ENCODE data around the gene TMEM88. TPM values are rescaled to one million over a fixed set of nuclear protein-coding genes. Genes with fewer than 3 reads are reported as not detected.

Gene TMEM88
- total and polyA plus RNA-seq, 2 of the 13 experiments (the other 11 are each of a cell fraction or from before 2014, with no cell fraction given), result 0.31 to 0.66 TPM

GRCh38 chr17:7841915-7842379 is 12.9 kb upstream of the TMEM88 start (continued):
- TF ChIP-seq ARID4A (CRISPR knock-in tag; IDR thresholded peaks at IDR 0.05; ENCODE audit: borderline replicate concordance) (peak; percentile 87), ZNF576 (CRISPR knock-in tag; IDR thresholded peaks at IDR 0.05) (no peak), HNF4A (CRISPR knock-in tag; IDR thresholded peaks at IDR 0.05) (peak; percentile 53), ZNF3 (CRISPR knock-in tag; IDR thresholded peaks at IDR 0.05) (no peak), REXO4 (CRISPR knock-in tag; IDR thresholded peaks at IDR 0.05; ENCODE audit: borderline replicate concordance) (no peak), KDM5B (CRISPR knock-in tag; IDR thresholded peaks at IDR 0.05; ENCODE audit: borderline replicate concordance) (no peak), ZNF326 (CRISPR knock-in tag; IDR thresholded peaks at IDR 0.05; ENCODE audit: borderline replicate concordance) (no peak), ZNF747 (CRISPR knock-in tag; IDR thresholded peaks at IDR 0.05; ENCODE audit: borderline replicate concordance) (no peak), KDM4B (CRISPR knock-in tag; IDR thresholded peaks at IDR 0.05) (no peak), DBP (CRISPR knock-in tag; IDR thresholded peaks at IDR 0.05; ENCODE audit: not compliant biosample characterization) (no peak), KAT7 (CRISPR knock-in tag; IDR thresholded peaks at IDR 0.05; ENCODE audit: borderline replicate concordance) (no peak), ZNF317 (CRISPR knock-in tag; IDR thresholded peaks at IDR 0.05) (no peak), ARID3A (IDR thresholded peaks at IDR 0.05; ENCODE audit: low read depth, low read length) (no peak), RFX1 (IDR thresholded peaks at IDR 0.05) (no peak), CREBL2 (CRISPR knock-in tag; IDR thresholded peaks at IDR 0.05; ENCODE audit: borderline replicate concordance) (no peak), POLR2AphosphoS5 (IDR thresholded peaks at IDR 0.05; ENCODE audit: low read depth, low read length) (peak; percentile 45; the same call in 1 of the 2 replicates), TARDBP (CRISPR knock-in tag; IDR thresholded peaks at IDR 0.05) (0 out of 2 replicates have a peak, but pooled peaks have one; percentile 12), SNRNP70 (IDR thresholded peaks at IDR 0.05; ENCODE audit: low read depth, low read length) (no peak), ZBTB7A (CRISPR knock-in tag; IDR thresholded peaks at IDR 0.05) (no peak; the same call in none of the 2 replicates), IKZF4 (CRISPR knock-in tag; IDR thresholded peaks at IDR 0.05; ENCODE audit: borderline replicate concordance, low read depth, not compliant biosample characterization) (no peak), ZBTB44 (CRISPR knock-in tag; IDR thresholded peaks at IDR 0.05) (no peak)

Measured in HepG2 (cell line).